Embryonic facial prominence (tissue), 1 donor: ENCODE data around the gene SLAMF1.
"Not testable (repeated sequence)": the region's sequence is repeated elsewhere in the genome, so short reads cannot be mapped to it uniquely, and the experiment has no call there.

Experiments used
- DNase-seq: peaks from one replicate; pipeline ENCODE4 v3.0.0-alpha.2; 2016; ENCODE audit errors: extremely low spot score

The SLAMF1 gene

GRCh38 chr1:160605792-160606479 lies 40.9 kb downstream of the SLAMF1 start:
- no peak for DNase-seq

- DNase-seq: no peak
Observed at GRCh38 chr1:160605205-160605604, 41.6 kb downstream of the SLAMF1 start.

GRCh38 chr1:160597705-160598104 lies 49.1 kb downstream of the SLAMF1 start:
- DNase-seq: no peak

- DNase-seq: no peak
Observed at GRCh38 chr1:160597051-160597450, 49.8 kb downstream of the SLAMF1 start.

- DNase-seq: no peak
Observed at GRCh38 chr1:160590488-160590887, 56.4 kb downstream of the SLAMF1 start.

- DNase-seq: no peak
Observed at GRCh38 chr1:160588468-160588867, 58.4 kb downstream of the SLAMF1 start.

GRCh38 chr1:160584784-160585183 lies 62.1 kb downstream of the SLAMF1 start:
- no peak for DNase-seq

- DNase-seq: not testable (repeated sequence)
Observed at GRCh38 chr1:160582976-160583375, 63.9 kb downstream of the SLAMF1 start.

- no peak for DNase-seq
Observed at GRCh38 chr1:160581961-160582360, 64.9 kb downstream of the SLAMF1 start.

GRCh38 chr1:160580221-160580812 lies 66.5 kb downstream of the SLAMF1 start:
- no peak for DNase-seq

- DNase-seq: no peak
Observed at GRCh38 chr1:160579216-160579701, 67.6 kb downstream of the SLAMF1 start, which contains the start of gene CD84. TSS of gene CD84 (minus strand) at chr1:160579496. CDS start at chr1:160579437, 59 bp downstream.

- no peak for DNase-seq
Observed at GRCh38 chr1:160578525-160579191, 68.2 kb downstream of the SLAMF1 start.

GRCh38 chr1:160578175-160578524 lies 68.7 kb downstream of the SLAMF1 start:
- DNase-seq: no peak

GRCh38 chr1:160577671-160578070 lies 69.2 kb downstream of the SLAMF1 start:
- DNase-seq: no peak

- DNase-seq: no peak
Observed at GRCh38 chr1:160576884-160577283, 70.0 kb downstream of the SLAMF1 start.

GRCh38 chr1:160576390-160576789 lies 70.5 kb downstream of the SLAMF1 start:
- DNase-seq: no peak

GRCh38 chr1:160575112-160575664 lies 71.7 kb downstream of the SLAMF1 start:
- DNase-seq: no peak

GRCh38 chr1:160570840-160571239 lies 76.0 kb downstream of the SLAMF1 start:
- DNase-seq: no peak

GRCh38 chr1:160569806-160570205 lies 77.0 kb downstream of the SLAMF1 start:
- no peak for DNase-seq

- no peak for DNase-seq
Observed at GRCh38 chr1:160567858-160568682, 78.8 kb downstream of the SLAMF1 start.

- DNase-seq: no peak
Observed at GRCh38 chr1:160567341-160567740, 79.5 kb downstream of the SLAMF1 start.

- no peak for DNase-seq
Observed at GRCh38 chr1:160565564-160565963, 81.3 kb downstream of the SLAMF1 start.
